ENCODE results near the gene ZNF384.
"Not testable (repeated sequence)": the region's sequence is repeated elsewhere in the genome, so short reads cannot be mapped to it uniquely, and the experiment has no call there.

ZNF384 gene

GRCh38 chr12:6688999-6689882, at the start of gene ZNF384:
TSS of gene ZNF384 (minus strand) at chr12:6689375. CDS start at chr12:6679520, 9,855 bp downstream.
- peak; percentile 100 for DNase-seq

GRCh38 chr12:6736754-6737153, 47.6 kb upstream of the ZNF384 start:
- DNase-seq, result no peak

DNA sequence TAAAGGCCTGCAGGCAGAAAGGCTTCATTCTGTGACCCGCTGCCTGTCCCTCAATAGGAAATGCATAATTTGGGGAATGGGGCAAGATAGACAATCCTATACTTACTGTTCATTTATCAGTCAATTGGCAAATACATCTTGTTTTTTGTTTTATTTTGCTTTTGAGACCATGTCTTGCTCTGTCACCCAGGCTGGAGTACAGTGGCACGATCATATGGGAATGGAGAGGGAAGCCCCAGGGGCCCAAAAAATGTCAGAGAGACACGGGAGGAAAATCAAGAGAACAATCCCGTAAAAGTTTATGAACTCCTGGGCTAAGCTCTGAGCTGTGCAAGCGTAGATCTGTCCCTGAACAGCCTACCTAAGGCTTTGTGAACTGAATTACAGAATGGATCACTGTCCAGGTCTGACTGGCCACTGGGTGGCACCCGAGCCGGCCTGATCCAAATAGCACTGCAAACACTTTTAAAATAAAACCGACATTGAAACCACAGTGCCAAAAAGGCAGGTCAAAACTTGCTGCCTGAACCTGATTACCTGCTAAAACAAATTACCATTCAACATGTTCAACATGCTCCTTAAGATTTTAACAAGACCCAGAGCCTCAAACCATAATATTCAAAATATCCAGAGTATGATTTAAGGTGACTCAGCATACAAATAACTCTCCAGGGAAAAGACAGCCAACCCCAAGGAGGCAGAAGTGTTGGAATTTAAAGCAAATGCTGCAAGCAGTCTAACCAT, 46.4 kb upstream of the ZNF384 start:
- DNase-seq, result peak; percentile 73

DNA sequence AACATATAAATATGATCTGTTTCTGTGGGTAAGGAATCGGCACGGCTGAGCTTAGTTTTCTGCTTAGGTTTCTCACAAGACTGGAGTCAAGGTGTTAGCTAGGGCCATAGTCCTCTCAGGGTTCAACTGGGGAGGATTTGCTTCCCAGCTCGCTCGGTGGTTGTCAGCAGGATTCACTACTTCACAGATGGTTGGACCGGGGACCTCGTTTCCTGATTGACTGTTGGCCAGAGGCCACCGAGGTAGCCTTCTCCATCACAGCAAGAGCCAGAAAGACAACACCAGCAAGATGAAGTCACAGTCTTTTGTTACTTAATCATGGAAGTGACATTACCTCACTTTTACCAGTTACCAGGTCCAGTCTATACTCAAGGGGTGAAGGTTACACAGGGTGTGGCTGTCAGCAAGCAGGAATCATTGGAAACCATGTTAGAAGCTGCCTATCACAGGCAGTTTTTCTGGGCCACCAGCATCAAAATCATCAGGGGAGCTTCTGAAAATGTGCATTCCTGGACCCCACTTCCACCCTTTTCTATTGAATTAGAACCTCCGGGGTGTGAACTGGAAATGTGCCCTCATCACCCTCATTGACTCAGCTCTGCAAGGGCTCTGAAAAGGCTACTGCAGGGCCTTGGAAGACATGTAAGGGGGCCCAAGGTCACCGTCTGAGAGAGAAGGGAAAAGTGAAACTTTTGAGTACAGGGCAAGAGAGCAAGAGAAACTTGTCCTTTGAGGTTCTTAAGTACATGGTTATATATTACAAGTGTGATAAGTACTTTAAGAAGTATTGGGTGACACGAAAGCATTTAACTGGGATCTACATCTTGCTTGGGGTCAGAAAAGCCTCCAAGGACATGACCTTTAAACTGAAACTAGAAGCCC, 45.6 kb upstream of the ZNF384 start:
- DNase-seq, result no peak

GRCh38 chr12:6730169-6730568, 41.0 kb upstream of the ZNF384 start:
- no peak for DNase-seq

- DNase-seq, result no peak
Measured at GRCh38 chr12:6729186-6729585, 40.0 kb upstream of the ZNF384 start.

- no peak for DNase-seq
Measured at GRCh38 chr12:6725350-6725749, 36.2 kb upstream of the ZNF384 start.

GRCh38 chr12:6724409-6724797, 35.2 kb upstream of the ZNF384 start:
- peak; percentile 74 for DNase-seq

GRCh38 chr12:6723607-6724408, 34.6 kb upstream of the ZNF384 start, which contains the start of gene COPS7A:
TSS of gene COPS7A (plus strand) at chr12:6724046. CDS start at chr12:6724657, 611 bp downstream.
- DNase-seq, result peak; percentile 100

DNA sequence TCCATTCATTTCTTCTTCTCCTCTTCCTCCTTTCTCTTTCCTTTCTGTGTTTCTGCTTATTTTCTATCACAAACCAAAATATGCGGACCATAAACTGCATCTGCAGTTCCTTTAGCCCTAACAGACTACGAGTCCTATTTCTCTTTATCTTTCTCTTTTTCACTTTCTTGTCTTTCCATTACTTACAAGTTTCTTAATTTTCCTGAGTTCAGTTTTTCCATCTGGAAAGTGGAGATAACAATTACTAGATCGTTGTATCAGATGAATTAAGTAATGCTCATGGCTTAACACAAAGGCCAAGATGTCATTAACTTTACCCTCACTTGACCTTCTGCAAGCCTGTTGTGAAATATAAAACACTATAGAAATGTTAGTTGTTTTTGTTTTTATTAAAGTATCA, 33.7 kb upstream of the ZNF384 start:
- DNase-seq, result no peak

- no peak for DNase-seq
Measured at GRCh38 chr12:6716874-6717437, 27.8 kb upstream of the ZNF384 start.

DNA sequence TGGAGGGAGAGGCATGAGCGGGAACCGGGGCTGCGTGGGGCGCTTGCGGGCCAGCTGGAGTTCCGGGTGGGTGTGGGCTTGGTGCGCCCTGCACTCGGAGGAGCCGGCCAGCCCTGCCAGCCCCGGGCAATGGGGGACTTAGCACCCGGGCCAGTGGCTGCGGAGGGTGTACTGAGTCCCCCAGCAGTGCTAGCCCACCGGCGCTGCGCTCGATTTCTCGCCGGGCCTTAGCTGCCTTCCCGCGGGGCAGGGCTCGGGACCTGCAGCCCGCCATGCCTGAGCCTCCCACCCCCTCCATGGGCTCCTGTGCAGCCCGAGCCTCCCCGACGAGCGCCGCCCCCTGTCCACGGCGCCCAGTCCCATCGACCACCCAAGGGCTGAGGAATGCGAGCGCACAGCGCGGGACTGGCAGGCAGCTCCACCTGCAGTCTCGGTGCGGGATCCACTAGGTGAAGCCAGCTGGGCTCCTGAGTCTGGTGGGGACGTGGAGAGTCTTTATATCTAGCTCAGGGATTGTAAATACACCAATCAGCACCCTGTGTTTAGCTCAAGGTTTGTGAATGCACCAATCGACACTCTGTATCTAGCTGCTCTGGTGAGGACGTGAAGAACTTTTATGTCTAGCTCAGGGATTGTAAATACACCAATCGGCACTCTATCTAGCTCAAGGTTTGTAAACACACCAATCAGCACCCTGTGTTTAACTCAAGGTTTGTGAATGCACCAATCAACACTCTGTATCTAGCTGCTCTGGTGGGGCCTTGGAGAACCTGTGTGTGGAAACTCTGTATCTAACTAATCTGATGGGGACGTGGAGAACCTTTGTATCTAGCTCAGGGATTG, 27.1 kb upstream of the ZNF384 start:
- not testable (repeated sequence) for DNase-seq

DNA sequence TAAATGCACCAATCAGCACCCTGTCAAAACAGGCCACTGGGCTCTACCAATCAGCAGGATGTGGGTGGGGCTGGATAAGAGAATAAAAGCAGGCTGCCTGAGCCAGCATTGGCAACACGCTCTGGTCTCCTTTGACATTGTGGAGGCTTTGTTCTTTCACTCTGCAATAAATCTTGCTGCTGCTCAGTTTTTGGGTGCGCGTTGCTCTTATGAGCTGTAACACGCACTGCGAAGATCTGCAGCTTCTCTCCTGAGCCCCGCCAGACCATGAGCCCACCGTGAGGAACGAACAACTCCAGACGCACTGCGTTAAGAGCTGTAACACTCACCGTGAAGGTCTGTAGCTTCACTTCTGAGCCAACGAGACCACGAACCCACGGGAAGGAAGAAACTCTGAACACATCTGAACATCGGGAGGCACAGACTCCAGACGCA, 19.8 kb upstream of the ZNF384 start:
- no peak for DNase-seq

- DNase-seq, result not testable (repeated sequence)
Measured at GRCh38 chr12:6708351-6708750, 19.2 kb upstream of the ZNF384 start.

DNA sequence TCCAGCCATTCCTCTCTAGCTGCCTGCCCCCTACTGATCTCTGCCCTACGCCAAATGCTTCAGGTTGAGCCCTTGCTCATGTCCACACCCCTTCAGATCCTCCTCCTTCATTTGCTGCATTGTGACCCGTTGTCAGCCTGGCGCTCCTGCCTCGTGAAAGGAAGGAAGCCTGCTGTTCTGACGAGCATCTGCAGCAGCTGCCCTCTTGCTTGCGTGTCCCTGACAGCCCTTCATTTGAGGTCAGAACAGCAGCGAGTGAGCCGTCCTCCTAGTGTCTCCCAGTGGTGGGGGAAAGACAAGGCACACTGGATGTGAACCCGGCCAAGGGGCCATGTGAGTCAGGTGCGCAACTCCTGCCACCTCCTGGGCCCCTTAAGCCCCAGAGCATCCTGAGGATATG, 14.5 kb upstream of the ZNF384 start:
- DNase-seq, result peak; percentile 63

DNA sequence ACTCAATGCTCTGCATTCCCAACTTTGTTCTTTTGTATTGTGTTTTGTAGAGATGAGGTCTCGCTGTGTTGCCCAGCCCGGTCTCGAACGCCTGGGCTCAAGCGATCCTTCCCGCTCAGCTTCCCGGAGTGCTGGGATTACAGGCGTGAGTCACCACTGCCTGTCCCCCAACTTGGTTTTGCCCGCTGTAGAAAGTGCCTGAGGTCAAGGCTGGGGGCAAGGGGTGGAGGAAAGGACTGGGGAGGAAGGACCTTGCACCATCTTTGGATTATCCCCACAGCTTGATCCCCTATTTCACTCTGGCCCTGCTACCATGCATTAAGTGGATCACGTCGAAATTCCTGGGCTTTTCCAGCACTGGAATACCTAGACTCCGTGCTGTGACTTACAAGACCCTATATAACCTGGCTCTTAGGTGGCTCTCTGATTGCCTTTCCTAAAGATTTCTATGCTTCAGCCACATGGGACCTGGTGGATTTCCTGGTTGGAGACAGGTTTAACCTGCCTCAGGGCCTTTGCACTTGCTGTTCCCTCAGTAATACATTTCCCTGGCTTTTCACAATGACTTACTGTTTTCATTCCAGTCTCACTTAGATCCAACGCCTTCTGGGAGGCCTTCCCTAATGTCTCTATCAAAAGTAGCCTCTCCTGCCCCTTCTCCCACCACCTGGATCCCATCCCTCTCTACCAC, 12.0 kb upstream of the ZNF384 start:
- DNase-seq, result peak; percentile 42

GRCh38 chr12:6700646-6701051, 11.5 kb upstream of the ZNF384 start, which contains the start of gene PIANP:
TSS of gene PIANP (minus strand) at chr12:6700815. CDS start at chr12:6698061, 2,754 bp downstream.
- peak; percentile 65 for DNase-seq

GRCh38 chr12:6699989-6700645, 10.9 kb upstream of the ZNF384 start:
- DNase-seq, result peak; percentile 68

Data from NCI-H82 (cell line).